ENCODE measurements around the gene ARID1B.
A peak's percentile ranks its signal among the peaks of the same experiment; 100 is the strongest.

ARID1B gene

DNA sequence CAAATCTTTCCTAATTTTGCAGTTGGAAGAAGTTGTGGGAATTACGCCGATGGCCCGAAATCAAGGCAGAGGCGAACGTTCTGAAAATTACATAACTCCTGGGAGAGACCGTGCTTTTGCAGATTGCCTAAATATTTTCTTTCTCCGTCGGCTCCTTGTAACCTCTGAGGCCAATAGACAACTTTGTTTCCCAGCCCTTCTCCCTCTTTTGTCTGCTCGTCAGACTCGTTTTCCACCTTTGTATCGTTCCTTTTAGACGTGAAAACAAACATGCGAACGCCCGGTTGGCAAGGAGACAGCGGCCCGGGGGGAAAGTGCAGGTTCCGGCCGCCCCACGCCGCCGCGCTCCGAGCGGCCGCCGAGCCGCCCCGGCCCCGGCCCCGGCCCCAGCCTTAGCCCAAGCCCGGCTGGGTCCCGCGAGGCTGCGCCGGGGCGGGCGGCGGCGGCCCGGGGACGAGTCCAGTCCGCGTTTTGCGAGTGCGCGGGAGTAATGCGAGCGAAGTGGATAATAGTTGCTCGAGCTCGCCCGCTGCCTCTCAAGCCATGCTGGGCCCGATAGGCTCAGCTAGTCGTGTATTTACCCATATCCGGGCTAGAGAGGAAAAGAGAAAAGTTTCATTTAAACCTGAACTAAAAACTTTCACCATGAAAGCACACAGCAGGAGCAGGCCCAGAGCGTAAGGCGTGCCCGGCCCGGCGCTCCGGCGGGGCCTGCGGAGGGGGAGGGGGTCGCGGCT, at the start of gene ARID1B:
Gene ARID1B, plus strand, starts transcription at position 539 of the 737 bp plus-strand sequence. CDS start 303 bp downstream, outside the sequence.
- DNase-seq = peak; percentile 83

DNA sequence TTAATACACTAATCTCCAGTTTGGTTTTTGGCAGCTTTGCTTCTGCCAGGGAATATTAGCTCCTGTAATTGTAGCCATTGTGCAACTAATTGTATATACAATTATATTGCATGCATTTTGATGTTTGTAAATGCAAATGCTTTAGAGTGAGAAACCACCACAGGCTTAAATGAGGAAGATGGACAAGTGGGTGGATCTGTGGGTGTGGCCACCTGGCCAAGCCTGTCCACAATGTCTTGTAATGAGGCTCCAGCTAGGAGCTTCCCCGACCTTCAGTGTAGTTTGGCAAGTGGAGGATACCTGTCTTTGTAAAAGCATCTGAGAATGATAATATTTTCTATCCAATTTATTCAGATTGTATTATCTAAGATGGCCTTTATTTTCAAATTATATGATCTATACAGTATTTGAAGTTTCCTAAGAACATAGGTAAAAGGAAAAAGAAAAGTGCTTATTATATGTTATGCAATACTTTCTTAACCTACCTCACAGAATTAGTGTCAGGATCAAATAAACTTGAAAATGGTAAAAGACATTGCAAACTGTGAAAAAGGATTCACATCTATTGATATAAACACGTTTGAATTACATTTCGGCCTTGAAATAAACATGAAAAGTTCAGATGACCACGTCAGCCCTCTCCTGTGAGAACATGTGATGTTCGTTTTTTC, 49.3 kb upstream of the ARID1B start:
- no peak for DNase-seq

DNA sequence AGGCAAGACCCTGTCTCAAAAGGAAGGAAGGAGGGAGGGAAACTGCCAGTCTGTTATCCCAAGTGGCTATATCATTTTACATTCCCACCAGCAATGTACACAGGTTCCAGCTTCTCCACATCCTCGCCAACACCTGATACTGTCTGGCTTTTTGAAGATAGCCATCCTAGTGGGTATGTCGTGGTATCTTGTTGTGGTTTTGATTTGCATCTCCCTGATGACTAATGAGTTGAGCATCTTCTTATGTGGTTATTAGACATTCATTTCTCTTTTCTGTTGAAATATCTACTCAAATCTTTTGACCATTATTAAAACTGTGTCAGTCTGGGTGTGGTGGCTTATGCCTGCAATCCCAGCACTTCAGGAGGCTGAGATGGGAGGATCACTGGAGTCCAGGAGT, 47.9 kb upstream of the ARID1B start:
- DNase-seq = no peak

DNA sequence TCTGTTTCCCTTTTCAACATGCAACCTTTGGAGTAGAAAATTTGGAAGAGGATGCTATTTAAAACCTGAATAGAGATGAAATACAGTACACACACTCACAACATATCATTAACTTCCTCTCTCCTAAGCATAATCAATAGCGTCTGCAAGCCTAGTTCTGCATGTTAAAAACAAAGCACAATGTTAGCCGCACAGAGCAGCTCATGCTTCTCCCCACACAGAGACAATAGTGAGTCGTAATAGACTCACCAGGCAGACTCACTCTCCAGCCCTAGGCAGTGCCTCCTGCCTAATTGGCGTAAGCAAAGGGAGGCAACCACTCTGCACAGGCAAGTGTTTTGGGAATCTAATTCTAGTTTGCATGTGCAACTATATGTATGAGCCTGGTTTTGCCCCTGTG, 45.8 kb upstream of the ARID1B start:
- DNase-seq = no peak

DNA sequence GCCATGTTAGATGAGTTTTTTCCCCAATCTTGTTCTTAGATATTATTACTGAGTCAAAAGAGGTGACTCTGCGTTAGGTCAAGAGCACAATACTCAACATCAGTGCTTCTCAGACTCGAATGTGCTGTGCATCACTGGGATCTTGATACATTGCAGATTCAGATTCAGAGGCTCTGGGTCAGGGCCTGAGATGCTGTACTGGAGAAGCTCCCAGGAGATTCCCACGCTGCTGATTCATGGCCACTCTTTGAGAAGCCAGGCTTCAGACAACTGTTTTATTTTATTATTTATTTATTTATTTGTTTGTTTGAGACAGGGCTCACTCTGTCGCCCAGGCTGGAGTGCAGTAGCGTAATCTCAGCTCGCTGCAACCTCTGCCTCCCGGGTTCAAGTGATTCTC, 41.4 kb upstream of the ARID1B start:
- no peak for DNase-seq

DNA sequence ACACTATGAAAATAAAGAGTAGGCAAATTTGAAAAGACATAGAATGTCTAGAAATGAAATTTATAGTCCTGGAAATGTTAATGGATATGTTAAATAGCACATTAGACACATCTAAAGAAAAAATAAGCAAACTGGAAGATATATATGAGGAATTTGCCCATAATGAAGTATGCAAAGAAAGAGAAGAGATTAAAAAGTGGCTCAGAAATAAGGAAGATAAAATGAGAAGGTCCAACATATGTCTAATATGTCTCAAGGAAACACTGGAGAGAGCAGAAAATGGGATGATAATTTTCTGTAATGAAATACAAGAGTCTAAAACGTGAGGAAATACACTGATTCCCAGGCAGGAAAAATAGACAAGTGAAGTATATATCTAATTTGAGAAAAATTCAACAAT, 36.6 kb upstream of the ARID1B start:
- DNase-seq = no peak

DNA sequence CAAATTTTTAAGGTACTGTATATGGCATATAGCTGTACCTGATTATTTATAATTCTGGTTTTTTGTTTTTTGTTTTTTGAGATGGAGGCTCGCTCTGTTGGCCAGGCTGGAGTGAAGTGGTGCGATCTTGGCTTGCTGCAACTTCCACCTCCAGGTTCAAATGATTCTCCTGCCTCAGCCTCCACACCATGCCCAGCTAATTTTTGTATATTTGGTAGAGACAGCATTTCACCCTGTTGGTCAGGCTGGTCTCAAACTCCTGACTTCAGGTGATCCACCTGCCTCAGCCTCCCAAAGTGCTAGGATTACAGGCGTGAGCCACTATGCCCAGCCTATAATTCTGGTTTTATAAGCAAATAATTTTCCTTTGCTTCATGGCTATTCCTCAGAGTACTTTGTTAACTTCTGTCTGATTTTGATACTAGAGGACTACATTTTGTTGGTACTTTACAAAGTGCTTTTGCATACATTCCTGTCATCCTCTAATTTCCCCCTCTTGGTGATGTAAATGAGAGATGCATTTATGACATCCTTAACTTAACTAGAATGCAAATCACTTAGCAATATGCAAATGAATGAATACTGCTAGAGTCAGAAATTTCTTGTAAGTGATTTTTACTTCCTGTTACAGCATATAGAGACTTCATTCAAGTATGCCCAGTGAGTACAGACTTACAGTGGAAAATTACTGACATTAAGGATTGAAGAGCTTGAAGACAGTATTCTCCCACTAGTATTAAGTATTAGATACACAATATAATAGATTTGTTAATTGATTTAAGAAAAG, 35.7 kb upstream of the ARID1B start:
- DNase-seq = no peak

DNA sequence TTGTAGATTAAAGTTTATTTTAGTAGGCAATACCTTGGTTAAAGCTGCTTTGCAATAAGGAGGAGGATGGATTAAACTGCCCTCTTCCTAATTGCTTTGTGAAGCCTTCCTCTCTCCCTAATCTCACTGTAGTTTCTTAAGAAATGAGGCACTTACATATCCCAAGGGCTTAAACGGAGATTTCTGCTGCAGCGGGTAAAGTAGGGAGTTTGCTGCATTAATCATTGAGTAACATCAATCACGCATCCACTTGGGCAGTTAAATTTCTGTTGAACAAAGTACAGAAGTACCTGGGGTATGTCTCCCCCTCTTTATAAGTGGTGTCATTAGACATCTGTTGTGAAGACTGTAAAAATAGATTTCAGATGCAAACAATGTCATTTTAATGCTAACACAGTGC, 29.5 kb upstream of the ARID1B start:
- no peak for DNase-seq

DNA sequence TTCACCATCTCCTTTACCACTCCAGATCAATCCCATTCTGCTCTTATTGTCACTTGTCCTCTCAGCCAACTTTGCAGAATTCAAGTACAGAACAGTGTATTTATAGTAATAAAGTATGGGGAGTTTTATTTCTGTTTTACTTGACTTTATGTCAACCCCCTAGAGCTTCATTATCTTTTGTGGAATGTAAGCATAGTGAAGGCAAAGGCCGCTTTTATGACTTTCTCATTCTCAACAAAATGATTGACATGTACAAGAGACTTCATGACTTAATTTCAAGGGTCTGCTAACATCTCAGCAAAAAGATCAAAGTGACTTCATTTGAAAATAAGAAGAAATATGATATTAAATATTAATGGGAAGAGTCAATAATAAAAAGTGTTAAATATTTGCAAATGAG, 28.7 kb upstream of the ARID1B start:
- DNase-seq = no peak

DNA sequence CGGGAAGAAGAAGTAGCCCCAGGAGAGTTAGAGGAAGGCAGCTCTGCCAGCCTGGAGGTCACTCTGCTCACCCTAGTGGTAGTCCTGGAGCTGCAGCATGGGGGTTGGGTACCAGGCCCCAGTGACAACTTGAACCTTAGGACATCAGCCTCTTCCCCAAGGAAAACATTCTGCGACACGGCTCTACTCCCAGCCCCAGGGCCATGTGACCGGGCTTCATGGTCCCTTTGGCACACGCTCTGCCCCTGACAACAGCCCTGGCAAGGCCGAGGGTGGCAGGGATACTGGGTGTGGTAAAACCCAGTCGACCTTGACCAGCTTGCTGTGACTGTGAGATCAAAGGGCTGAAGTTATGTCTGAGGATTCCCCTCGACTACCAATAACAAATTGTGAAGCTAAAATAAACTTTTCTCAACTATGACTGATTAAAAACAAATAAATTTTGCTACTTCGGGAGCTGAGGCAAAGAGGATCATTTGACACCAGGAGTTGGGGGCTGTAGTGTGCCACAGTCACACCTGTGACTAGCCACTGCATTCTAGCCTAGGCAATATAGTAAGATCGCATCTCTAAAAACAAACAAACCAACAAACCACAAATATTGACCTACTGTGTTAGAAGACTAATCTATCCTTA, 24.4 kb upstream of the ARID1B start:
- no peak for DNase-seq

DNA sequence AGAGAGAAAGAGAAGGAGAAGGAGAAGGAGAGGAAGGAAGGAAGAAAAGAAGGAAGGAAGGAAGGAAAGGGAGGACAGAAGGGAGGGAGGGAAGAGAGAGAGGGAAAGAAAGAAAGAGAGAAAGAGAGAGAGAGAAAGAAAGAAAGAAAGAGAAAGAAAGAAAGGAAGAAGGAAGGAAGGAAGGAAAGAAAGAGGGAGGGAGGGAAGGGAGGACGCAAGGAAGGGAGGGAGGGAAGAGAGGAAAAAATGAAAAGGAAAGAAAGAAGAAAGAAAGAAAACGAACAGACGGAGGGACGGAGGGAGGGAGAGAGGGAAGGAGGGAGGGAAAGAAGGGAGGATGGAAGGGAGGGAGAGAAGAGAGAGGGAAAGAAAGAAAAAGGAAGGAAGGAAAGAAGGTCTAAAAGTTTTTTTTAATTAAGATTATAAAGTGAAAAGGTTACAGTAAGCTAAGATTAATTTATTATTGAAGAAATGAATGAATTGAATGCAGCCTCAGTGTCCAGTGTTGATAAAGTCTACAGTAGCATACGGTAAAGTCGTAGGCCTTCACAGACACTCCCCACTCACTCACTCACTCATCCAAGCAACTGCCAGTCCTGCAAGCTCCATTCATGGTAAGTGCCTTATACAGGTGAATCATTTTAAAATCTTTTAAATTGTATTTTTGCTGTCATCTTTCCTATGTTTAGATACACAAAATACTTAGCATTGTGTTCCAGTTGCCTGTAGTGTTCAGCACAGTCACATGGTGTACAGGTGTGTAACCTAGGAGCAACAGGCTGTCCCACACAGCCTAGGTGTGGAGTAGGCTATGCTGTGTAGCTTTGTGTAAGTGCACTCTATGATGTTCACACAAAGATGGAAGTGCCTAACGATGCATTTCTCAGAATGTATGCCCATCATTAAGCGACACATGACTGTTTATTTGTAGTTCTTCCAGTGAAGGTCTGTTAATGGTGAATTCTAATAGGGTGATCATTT, 20.3 kb upstream of the ARID1B start:
- DNase-seq = no peak

DNA sequence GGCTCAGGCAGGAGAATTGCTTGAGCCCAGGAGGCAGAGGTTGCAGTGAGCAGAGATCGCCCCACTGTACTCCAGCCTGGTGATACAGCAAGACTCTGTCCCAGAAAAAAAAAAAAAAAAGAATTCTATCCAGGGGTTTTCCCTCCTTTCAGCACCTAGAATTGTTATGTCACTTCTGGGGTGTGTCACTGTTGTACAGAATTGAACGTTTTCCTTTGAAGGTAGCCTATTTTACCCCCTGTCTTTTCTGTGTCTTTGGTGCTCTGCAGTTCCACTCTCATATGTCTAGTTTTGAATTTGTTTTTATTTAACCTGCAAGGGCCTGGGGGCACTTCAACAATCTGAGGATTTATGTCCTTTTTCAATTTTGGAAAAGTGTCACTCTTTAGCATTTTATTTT, 19.3 kb upstream of the ARID1B start:
- no peak for DNase-seq

DNA sequence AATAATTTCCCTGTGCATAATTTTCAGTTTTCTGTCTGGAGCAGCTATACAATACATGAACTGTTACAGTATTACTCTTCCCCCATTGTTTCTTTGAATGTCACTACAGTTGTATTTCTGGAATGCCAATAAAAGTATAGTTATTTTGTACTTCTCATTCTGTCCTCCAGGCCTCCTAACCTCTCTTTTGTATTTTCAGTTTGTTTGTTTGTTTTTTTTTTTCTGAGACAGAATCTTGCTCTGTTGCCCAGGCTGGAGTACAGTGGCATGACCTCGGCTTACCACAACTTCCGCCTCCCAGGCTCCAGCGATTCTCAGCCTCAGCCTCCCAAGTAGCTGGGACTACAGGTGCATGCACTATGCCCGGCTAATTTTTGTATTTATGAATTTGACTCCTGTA, 16.8 kb upstream of the ARID1B start:
- no peak for DNase-seq

DNA sequence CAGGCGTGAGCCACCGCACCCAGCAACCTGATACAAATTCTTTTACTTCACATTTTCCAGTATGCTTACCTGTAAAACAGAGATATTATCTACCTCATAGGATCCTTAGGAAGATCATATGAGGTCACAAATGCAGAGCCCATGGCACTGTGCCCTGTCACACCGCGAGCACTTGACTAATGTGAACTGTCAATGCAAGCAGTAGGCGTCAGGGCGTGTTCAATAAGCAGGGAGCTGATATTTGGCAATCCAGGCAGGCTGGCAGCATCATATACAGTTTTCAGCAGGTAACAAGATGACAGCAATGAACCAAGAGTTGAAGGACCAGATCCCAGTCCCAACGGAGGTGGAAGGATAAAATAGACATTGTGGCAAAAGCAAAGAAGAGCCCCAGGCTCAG, 14.6 kb upstream of the ARID1B start:
- no peak for DNase-seq

DNA sequence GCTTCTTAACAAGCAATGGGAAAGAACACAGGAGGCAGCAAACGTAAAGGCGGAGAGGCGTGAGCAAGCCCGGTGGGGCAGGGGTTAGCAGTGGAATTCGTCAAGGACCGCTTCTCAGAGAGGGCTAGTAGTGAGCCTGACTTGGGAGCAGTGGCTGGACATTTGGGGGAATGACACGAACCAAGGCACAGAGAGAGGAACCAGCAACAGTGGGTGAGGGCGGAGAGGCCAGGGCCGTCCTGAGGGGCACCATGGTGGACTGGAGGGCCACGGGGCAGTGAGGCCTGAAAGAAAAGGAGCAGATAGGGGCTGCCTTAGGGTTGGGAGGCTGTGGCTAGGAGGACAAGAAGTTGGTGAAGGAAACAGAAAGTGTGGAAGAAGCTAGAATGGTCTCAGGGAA, 12.1 kb upstream of the ARID1B start:
- no peak for DNase-seq

DNA sequence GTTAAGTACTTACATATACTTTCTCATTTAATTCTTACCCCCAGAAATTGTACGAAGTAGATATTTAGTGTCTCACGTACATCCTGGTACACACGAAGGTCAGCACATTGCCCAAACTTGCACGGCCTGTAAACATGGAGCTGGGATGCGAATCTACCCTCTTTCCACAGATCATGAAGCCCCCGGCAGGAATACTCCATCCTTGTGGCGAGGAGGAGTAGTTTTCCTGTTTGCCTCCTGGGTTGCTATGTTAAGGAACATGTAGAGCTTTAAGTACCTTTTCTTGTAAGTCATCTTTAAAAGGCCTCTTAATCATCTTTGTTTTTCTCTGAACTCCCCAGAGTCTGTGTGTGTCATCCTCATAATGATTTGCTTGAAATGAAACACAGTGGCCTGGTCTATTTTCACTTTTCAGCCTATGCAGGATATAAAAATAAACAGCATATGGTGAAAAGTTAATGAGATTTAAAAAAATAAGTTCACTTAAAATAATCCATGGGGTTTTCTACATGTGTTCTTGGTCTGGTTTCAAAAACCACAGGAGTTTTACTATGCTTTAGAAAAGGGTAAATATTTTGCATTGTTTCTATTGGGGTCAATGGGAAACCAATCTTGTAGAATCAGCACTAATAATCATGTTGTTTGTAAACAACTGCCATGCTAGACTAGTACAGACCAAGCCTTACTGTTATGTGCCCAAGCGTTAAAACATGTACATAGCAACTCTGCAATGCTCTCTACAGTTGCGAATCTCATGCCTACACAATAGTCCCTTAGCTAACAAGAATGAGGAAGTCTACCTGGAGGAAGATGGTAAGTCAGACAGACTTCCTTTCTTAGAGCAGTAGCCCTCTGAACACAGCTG, 9.3 kb upstream of the ARID1B start:
- no peak for DNase-seq

DNA sequence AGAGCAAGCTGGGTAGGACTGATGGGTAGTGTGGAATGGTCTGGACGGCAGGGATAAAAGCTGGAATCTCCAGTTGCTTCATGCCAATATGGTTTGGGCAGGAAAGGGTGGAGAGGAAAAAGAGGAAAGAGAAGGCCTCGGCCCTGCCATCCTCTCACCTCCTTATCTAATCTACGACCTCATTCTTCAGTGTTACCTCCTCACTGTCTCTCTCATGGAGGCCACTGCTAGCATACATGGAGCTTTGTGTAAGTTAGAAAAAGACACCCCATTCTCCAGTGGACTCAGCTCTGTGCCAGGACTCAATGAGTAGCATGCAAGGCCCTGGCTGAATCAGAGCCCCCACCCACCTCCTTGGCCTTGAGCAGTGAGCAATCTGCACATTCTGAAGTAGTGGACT, 6.1 kb upstream of the ARID1B start:
- DNase-seq = no peak

DNA sequence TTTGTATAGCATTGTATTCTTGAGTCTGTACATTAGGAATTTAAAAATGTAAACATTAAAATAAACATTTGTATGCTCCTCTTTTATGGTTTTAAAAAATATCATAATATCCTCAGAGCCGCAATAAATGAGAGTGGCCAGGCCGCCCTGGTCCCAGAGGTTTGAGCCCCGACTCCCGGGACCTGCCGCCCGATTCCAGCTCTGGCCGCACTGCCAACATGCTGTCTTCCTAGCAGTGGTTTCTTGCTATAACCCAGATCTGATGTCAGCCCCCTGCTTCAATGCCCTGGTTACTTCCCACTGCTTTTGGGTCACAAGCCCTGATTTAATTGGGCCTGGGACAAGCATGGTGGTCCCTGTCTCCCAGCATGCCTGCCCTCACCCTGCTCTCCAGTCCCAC, 5.4 kb upstream of the ARID1B start:
- no peak for DNase-seq

DNA sequence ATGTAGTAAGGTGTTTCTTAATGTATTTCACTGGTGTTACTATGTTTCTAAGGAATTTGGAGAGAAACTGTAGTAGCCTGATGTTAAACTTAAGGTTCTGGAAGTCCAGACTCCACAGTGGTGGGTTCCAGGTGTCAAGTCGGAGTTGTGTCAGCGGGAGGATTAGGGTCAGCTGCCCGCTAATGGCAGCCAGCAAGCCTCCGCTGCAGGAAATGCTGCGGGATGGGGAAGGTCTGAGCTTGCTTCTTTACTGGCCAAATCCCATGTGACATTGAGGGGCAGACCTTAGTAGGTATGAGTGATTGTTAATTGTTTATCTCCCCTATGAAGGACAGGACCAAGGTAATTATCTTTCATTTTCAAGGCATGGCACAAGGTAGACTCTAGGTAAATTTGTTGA, 3.7 kb upstream of the ARID1B start:
- DNase-seq = no peak

DNA sequence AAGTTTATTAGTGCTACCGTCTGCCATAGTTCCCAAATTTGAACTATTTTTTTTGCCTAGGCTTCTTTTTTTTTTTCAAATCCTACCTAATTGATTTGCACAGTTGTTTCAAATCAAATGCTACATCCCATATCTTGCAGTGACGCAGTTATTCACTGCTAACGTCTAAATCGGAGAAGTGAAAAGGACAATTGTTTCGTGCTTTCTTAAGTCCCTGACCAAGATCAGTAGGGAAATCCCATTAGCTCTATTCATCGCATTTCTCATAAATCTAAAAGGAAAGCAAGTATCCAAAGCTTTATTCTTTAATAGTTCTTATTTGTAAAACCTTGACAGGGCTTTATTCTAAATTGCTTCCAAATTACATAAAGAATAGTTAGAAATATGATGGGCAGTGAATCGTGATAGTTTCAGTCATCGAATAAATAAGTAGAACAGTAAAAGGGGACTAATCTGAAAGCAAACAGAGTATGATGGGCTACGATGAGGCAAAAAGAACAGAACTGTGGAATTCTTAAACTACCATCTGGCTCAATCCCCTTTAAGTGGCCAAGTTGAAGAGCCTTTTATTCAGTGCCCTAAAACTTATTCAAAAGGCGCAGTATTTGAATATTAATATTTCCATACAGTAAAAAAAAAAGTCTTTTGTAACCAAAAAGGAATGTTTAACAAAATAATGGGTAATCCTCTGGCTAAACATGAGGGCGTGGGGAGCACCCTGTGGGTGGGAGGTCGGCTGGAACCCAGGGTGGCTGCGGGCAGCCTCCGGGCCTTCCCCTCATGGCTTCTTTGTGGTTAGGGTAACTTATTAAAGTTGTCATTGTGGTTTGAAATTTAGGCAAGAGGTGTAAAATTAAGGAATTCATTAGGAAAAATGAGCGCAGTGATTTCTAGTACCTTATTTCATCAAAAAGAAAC, 3.0 kb upstream of the ARID1B start:
- DNase-seq = no peak
